NCI-H82 (cell line): ENCODE measurements around the gene XAGE5.
A peak's percentile ranks its signal among the peaks of the same experiment; 100 is the strongest.
"Not testable (repeated sequence)": the region's sequence is repeated elsewhere in the genome, so short reads cannot be mapped to it uniquely, and the experiment has no call there.

ENCODE experiments used
- DNase-seq: peaks from one replicate; lab custom pipeline; 2025; lab: John Stamatoyannopoulos, UW

XAGE5 gene

GRCh38 chrX:52811065-52811625 lies at the start of gene XAGE5:
Gene XAGE5, plus strand, starts transcription at chrX:52811287. Its CDS starts 1,280 bp downstream, at chrX:52812567.
- no peak for DNase-seq

DNA sequence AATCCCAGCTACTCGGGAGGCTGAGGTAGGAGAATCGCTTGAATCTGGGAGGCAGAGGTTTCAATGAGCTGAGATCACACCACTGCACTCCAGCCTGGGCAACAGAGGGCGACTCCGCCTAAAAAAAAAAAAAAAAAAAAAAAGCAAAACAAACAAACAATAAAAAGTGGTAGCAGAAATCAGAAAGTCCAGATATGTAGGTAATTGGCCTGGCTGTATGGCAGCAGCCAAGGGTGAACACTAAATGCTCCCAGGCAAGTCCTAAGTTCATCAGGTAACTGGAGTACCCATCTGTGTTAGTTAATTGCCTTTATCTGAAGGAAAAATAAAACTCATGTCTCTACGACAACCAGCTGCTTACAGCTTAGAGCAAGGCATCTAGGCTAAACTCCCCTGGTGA lies 45.1 kb upstream of the XAGE5 start:
- not testable (repeated sequence) for DNase-seq

DNA sequence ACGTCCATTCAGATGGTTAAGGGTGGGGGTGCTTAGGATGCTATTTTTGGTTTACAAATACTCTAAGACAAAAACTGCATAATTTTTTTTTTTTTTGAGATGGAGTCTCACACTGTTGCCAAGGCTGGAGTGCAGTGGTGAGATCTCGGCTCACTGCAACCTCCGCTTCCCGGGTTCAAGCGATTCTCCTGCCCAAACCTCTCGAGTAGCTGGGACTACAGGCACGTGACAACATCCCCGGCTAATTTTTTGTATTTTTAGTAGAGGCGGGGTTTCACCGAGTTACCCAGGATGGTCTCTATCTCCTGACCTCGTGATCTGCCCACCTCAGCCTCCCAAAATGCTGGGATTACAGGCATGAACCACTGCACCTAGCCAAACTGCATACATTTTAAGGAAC lies 37.6 kb upstream of the XAGE5 start:
- DNase-seq, result not testable (repeated sequence)

- DNase-seq, result not testable (repeated sequence)
Observed at GRCh38 chrX:52797327-52797726, 13.8 kb upstream of the XAGE5 start, which contains the start of gene SPANXN5. Gene SPANXN5, minus strand, starts transcription at chrX:52797427. Its CDS starts 79 bp downstream, at chrX:52797348.

GRCh38 chrX:52804876-52805275 lies 6.2 kb upstream of the XAGE5 start:
- DNase-seq, result not testable (repeated sequence)

DNA sequence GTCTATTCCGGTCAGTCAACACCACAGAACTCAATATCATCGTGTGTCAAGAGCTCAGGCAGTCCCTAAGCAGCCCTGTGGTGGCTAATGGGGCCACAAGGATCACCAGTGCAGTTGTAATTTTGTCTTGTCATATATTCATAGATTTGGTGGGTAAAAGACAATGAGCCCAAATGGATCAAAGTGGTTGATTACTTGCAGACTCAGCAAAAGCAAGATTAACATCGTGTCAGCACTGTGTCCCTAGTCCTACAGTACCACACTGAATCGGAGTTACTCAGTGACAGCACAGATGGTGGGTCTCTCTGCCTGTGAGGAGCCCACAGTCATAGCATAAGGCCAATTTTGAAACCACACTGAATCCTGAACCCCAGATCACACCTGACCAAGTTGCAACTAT lies 8.7 kb downstream of the XAGE5 start:
- DNase-seq, result no peak

GRCh38 chrX:52821079-52821760 lies 10.1 kb downstream of the XAGE5 start:
- no peak for DNase-seq

- no peak for DNase-seq
Observed at GRCh38 chrX:52824608-52825007, 13.5 kb downstream of the XAGE5 start.

- DNase-seq, result no peak
Observed at GRCh38 chrX:52830551-52830950, 19.5 kb downstream of the XAGE5 start.

DNA sequence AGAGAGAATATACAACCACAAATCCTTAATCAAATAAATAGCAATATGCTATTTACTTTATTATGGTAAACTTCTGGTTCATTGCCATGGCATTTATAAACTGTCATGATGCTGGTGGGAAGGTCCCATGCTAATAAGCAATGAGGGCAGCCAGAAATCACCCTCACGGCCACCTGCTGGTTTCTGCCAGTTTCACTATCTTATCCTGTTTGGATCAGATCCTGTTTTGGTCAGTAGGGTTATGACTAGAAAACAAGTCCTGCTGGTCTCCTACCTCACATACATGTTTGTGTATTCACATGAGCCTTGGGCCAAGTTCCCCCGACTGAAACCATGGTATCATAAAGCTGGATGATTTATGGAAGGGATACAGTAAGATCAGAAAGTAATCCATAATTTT lies 28.1 kb downstream of the XAGE5 start:
- DNase-seq, result peak; percentile 13

DNA sequence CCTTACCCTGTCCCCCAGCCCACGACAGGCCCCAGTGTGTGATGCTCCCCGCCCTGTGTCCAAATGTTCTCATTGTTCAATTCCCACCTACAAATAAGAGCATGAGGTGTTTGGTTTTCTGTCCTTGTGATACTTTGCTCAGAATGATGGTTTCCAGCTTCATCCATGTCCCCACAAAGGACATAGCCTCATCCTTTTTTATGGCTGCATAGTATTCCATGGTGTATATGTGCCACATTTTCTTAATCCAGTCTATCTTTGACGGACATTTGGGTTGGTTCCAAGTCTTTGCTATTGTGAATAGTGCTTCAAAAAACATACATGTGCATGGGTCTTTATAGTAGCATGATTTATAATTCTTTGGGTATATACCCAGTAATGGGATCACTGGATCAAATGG lies 32.5 kb downstream of the XAGE5 start:
- DNase-seq, result not testable (repeated sequence)

DNA sequence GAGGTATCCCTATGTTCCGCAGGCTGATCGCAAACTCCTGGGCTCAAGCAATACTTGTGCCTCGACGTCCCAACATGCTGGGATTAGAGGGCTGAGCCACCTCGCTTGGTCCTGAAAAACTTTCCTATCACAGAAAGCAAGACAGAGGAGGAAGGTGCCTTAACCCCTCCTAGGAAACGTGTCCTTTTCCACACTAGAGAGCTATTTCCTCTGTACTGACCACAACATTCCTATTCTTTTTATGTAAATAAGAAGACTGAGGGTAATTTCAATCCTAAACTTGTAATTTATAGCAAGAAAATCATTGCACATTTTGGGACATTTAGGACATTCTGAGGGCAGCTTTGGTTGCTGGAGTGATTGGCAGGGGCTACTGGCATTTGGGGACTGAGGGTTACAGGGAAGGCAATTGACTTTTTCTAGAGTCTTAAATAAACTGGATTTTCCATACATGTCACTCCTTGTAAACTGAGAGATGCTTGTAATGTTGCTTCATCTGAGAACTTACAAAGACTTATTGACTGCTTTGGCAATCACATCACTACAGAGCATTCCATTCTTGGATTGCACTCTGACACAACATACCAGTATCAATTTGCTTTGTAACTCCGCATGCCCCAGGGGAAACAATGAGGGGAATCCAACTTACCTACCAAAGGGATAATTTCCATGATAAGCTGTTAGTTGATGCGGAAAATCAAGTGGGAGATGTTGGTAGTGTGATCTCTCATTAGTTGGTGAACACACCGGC lies 41.2 kb downstream of the XAGE5 start:
- no peak for DNase-seq

GRCh38 chrX:52856991-52857525 lies 46.0 kb downstream of the XAGE5 start:
- not testable (repeated sequence) for DNase-seq

GRCh38 chrX:52865343-52865998 lies 54.4 kb downstream of the XAGE5 start:
- DNase-seq, result no peak
